ENCODE data around the gene PRAMEF15.
"Not testable (repeated sequence)": the region's sequence is repeated elsewhere in the genome, so short reads cannot be mapped to it uniquely, and the experiment has no call there.

PRAMEF15 gene

GRCh38 chr1:13315281-13315680 lies at the start of gene PRAMEF15:
Gene PRAMEF15 (plus strand): TSS chr1:13315581. CDS start chr1:13318408, 2,827 bp downstream.
- not testable (repeated sequence) for DNase-seq (ENCODE audit: low spot score)

- not testable (repeated sequence) for DNase-seq (ENCODE audit: low spot score)
Observed at GRCh38 chr1:13277016-13277415, 38.4 kb upstream of the PRAMEF15 start.

GRCh38 chr1:13279617-13280016 lies 35.8 kb upstream of the PRAMEF15 start:
- not testable (repeated sequence) for DNase-seq (ENCODE audit: low spot score)

GRCh38 chr1:13285037-13285436 lies 30.3 kb upstream of the PRAMEF15 start, which contains the start of gene PRAMEF8:
Gene PRAMEF8 (minus strand): TSS chr1:13285137. CDS start chr1:13284091, 1,046 bp downstream.
- DNase-seq (ENCODE audit: low spot score), result not testable (repeated sequence)

- DNase-seq (ENCODE audit: low spot score), result not testable (repeated sequence)
Observed at GRCh38 chr1:13289030-13289429, 26.4 kb upstream of the PRAMEF15 start.

- DNase-seq (ENCODE audit: low spot score), result not testable (repeated sequence)
Observed at GRCh38 chr1:13297216-13297931, 18.0 kb upstream of the PRAMEF15 start.

- not testable (repeated sequence) for DNase-seq (ENCODE audit: low spot score)
Observed at GRCh38 chr1:13298699-13299098, 16.7 kb upstream of the PRAMEF15 start.

GRCh38 chr1:13302197-13302596 lies 13.2 kb upstream of the PRAMEF15 start:
- DNase-seq (ENCODE audit: low spot score), result not testable (repeated sequence)

- not testable (repeated sequence) for DNase-seq (ENCODE audit: low spot score)
Observed at GRCh38 chr1:13303239-13303638, 12.1 kb upstream of the PRAMEF15 start, which contains the start of gene PRAMEF33. Gene PRAMEF33 (plus strand): TSS chr1:13303539. CDS start chr1:13305955, 2,416 bp downstream.

- DNase-seq (ENCODE audit: low spot score), result not testable (repeated sequence)
Observed at GRCh38 chr1:13342496-13342895, 27.1 kb downstream of the PRAMEF15 start.

GRCh38 chr1:13347034-13347433 lies 31.7 kb downstream of the PRAMEF15 start, which contains the start of gene PRAMEF14:
Gene PRAMEF14 (minus strand): TSS chr1:13347134. CDS start chr1:13345314, 1,820 bp downstream.
- DNase-seq (ENCODE audit: low spot score), result not testable (repeated sequence)

- not testable (repeated sequence) for DNase-seq (ENCODE audit: low spot score)
Observed at GRCh38 chr1:13353476-13353875, 38.1 kb downstream of the PRAMEF15 start.

GRCh38 chr1:13354475-13354874 lies 39.1 kb downstream of the PRAMEF15 start:
- DNase-seq (ENCODE audit: low spot score), result not testable (repeated sequence)

- DNase-seq (ENCODE audit: low spot score), result peak; percentile 22
Observed at GRCh38 chr1:13356774-13357173, 41.4 kb downstream of the PRAMEF15 start.

GRCh38 chr1:13362364-13362763 lies 47.0 kb downstream of the PRAMEF15 start:
- not testable (repeated sequence) for DNase-seq (ENCODE audit: low spot score)

- DNase-seq (ENCODE audit: low spot score), result not testable (repeated sequence)
Observed at GRCh38 chr1:13364928-13365327, 49.5 kb downstream of the PRAMEF15 start.

- DNase-seq (ENCODE audit: low spot score), result not testable (repeated sequence)
Observed at GRCh38 chr1:13366536-13366935, 51.2 kb downstream of the PRAMEF15 start.

GRCh38 chr1:13368544-13368943 lies 53.2 kb downstream of the PRAMEF15 start:
- not testable (repeated sequence) for DNase-seq (ENCODE audit: low spot score)
